SK-N-SH (cell line): ENCODE measurements around the gene MOB1A. TPM values are rescaled to one million over a fixed set of nuclear protein-coding genes. Genes with fewer than 3 reads are reported as not detected.
"Not testable (repeated sequence)": the region's sequence is repeated elsewhere in the genome, so short reads cannot be mapped to it uniquely, and the experiment has no call there.

ENCODE experiments used
- CTCF ChIA-PET: fragments of 300-600, 350-600 bp; formaldehyde crosslinking; extraction: SDS; loops from one replicate; lab custom pipeline; 2021; lab: Yijun Ruan, JAX
- POLR2A ChIA-PET: fragments of 350-600 bp; sonication (Branson Sonifier 250); formaldehyde crosslinking; extraction: SDS; loops from one replicate; lab custom pipeline; 2020; ENCODE audit warnings: antibody characterized with exemption, inconsistent platforms; lab: Yijun Ruan, JAX
- DNase-seq: peaks from one replicate; pipeline ENCODE4 v3.0.0; 2012
- H2AFZ ChIP-seq: fragments of 200-600 bp; sonication (generic); 2 replicates; pipeline ENCODE4 v1.8.1; 2016; ENCODE audit warnings: antibody characterized with exemption, mild to moderate bottlenecking, low read depth
- H3F3A ChIP-seq: fragments of 200-600 bp; sonication (generic); replicated peaks from 2 replicates; pipeline ENCODE3; 2016; ENCODE audit warnings: antibody characterized with exemption, mild to moderate bottlenecking; ENCODE audit not compliant: insufficient read depth
- H3K27ac ChIP-seq, 2 experiments: fragments of 200-500 bp in 1 of 2; fragments of 200-600 bp in 1 of 2; sonication (Bioruptor generic) in 1 of 2; sonication (generic), shearing (Covaris generic) in 1 of 2; 2 replicates each; pipeline versions ENCODE4 v1.5.1 to v1.6.1; 2014 to 2016; ENCODE audit warnings: low read depth in 2 of 2, inconsistent platforms in 1 of 2, low read length in 1 of 2, mild to moderate bottlenecking in 1 of 2, mixed read lengths in 1 of 2
- H3K27me3 ChIP-seq: fragments of 200-600 bp; sonication (generic), shearing (Covaris generic); 2 replicates; pipeline ENCODE4 v1.6.1; 2016; ENCODE audit warnings: mixed run types; ENCODE audit not compliant: insufficient read depth
- H3K36me3 ChIP-seq, 2 experiments: fragments of 200-500 bp in 1 of 2; fragments of 200-600 bp in 1 of 2; sonication (Bioruptor generic) in 1 of 2; sonication (generic) in 1 of 2; replicated peaks in 1 of 2; 2 replicates each; pipeline versions ENCODE3 to v1.5.1; 2014 to 2016; ENCODE audit warnings: low read length in 1 of 2, mild to moderate bottlenecking in 1 of 2; ENCODE audit not compliant: insufficient read depth in 2 of 2, control insufficient read depth in 1 of 2
- H3K4me1 ChIP-seq, 2 experiments: fragments of 200-500 bp in 1 of 2; fragments of 200-600 bp in 1 of 2; sonication (Bioruptor generic) in 1 of 2; sonication (generic), shearing (Covaris generic) in 1 of 2; 2 replicates each; pipeline versions ENCODE4 v1.5.1 to v1.6.1; 2014 to 2016; ENCODE audit warnings: low read depth in 1 of 2, low read length in 1 of 2, mixed run types in 1 of 2; ENCODE audit not compliant: insufficient read depth in 2 of 2, control insufficient read depth in 1 of 2
- H3K4me2 ChIP-seq: fragments of 200-600 bp; sonication (generic), shearing (Covaris generic); 2 replicates; pipeline ENCODE4 v1.6.1; 2017; ENCODE audit warnings: mixed run types
- H3K4me3 ChIP-seq, 2 experiments: fragments of 200-500 bp in 1 of 2; fragments of 200-600 bp in 1 of 2; sonication (Bioruptor generic) in 1 of 2; sonication (generic), shearing (Covaris generic) in 1 of 2; 2 replicates each; pipeline versions ENCODE4 v1.5.1 to v1.8.1; 2014 to 2016; ENCODE audit warnings: low read depth in 2 of 2, inconsistent platforms in 1 of 2, low read length in 1 of 2, mild to moderate bottlenecking in 1 of 2, mixed read lengths in 1 of 2, moderate library complexity in 1 of 2
- H3K79me2 ChIP-seq: fragments of 200-600 bp; sonication (generic); 2 replicates; pipeline ENCODE4 v1.8.1; 2017; ENCODE audit warnings: mild to moderate bottlenecking; ENCODE audit not compliant: insufficient read depth
- H3K9ac ChIP-seq: fragments of 200-600 bp; sonication (generic); 2 replicates; pipeline ENCODE4 v1.6.1; 2017; ENCODE audit warnings: mixed run types
- H3K9me2 ChIP-seq: fragments of 200-600 bp; sonication (generic); 2 replicates; pipeline ENCODE4 v1.6.1; 2017; ENCODE audit warnings: mixed run types
- H3K9me3 ChIP-seq: fragments of 200-600 bp; sonication (generic); 2 replicates; pipeline ENCODE4 v1.6.1; 2017; ENCODE audit warnings: mixed run types, mild to moderate bottlenecking, moderate library complexity
- H4K20me1 ChIP-seq: fragments of 200-600 bp; sonication (generic); 2 replicates; pipeline ENCODE4 v1.6.1; 2017; ENCODE audit warnings: mild to moderate bottlenecking, mixed run types; ENCODE audit not compliant: insufficient read depth
- CHD2 ChIP-seq: fragments of 150-350 bp; IDR thresholded peaks from 2 replicates; pipeline ENCODE4 v1.6.1; 2018; ENCODE audit warnings: low read length; ENCODE audit not compliant: partially characterized antibody
- GABPA ChIP-seq: IDR thresholded peaks from 2 replicates; pipeline ENCODE4 v1.4.0; 2012; ENCODE audit warnings: low read depth, mild to moderate bottlenecking
- RFX5 ChIP-seq: IDR thresholded peaks from 2 replicates; pipeline ENCODE4 v1.6.1; 2012; ENCODE audit warnings: mild to moderate bottlenecking, improper control_type of control experiment, low read length
- USF1 ChIP-seq: IDR thresholded peaks from 2 replicates; pipeline ENCODE4 v1.4.0; 2012; ENCODE audit warnings: low read depth, borderline replicate concordance
- YY1 ChIP-seq: IDR thresholded peaks from 2 replicates; pipeline ENCODE4 v1.4.0; 2012; ENCODE audit warnings: low read depth, mild to moderate bottlenecking
- WGBS: methylation state at CpG from one replicate; pipeline ENCODE4 v1.1.6; 2017; ENCODE audit warnings: low lambda C conversion rate; 5-methylcytosine and 5-hydroxymethylcytosine counted together
- polyA plus RNA-seq, 3 experiments: library from polyadenylated mRNA; depleted of rRNA; stranded (reverse); fragments of >200 nt; gene quantifications; 2 replicates each; pipeline ENCODE4 v1.2.3, GENCODE V29; 2012

The MOB1A gene
- polyA plus RNA-seq, 1 of the 3 experiments (the other 2 are of a cell fraction) = 15.3 TPM

DNA sequence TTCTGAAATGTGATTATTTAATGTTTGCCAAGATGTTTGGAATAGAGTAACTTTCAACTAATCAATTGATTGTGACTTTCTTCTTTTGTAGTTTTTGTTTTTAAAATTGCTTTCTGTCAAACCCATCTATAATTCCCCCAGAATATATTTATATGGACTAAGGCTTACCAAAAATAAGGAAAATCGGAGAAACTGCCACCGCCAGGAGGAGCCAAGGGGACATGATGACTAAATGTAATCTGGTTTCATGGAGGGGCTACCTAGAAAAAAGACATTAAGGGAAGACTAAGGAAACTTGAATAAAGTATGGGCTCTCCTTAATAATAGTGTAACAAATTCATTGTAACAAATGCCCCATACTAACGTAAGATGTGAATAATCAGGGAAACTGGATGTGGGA lies 50.5 kb downstream of the MOB1A start:
- WGBS = 93% methylated on average over 3 of the region's 3 CpGs
- no peaks in the 10 kb centered on the region for H3K27me3 ChIP-seq
- no peak overlapping the region; a peak in 1 of 4 replicates for H3K4me3 ChIP-seq
- no peaks in the 10 kb centered on the region for H3K9me2 ChIP-seq
- DNase-seq = no peak
- H3K4me1 ChIP-seq = no peaks in the 10 kb centered on the region
- no peaks in the 10 kb centered on the region for H3K36me3 ChIP-seq
- H3K9me3 ChIP-seq = no peaks in the 10 kb centered on the region
- no peaks in the 10 kb centered on the region for H3F3A ChIP-seq
- CTCF ChIA-PET = no interaction called here
- POLR2A ChIA-PET = no interaction called here
- H3K9ac ChIP-seq = no peak overlapping the region
- H3K27ac ChIP-seq = no peak overlapping the region
- H3K4me2 ChIP-seq = no peak overlapping the region
- no peak overlapping the region for H2AFZ ChIP-seq
- H4K20me1 ChIP-seq = no peaks in the 10 kb centered on the region
- H3K79me2 ChIP-seq = no peaks in the 10 kb centered on the region
- no peak for TF ChIP-seq CHD2
- no peak for TF ChIP-seq RFX5
- no peak for TF ChIP-seq USF1
- no peak for TF ChIP-seq GABPA
- TF ChIP-seq YY1 = no peak

- POLR2A ChIA-PET, H3K9me2 ChIP-seq, H4K20me1 ChIP-seq, H3K27ac ChIP-seq, H3K4me2 ChIP-seq, H3K36me3 ChIP-seq, H2AFZ ChIP-seq, H3K79me2 ChIP-seq, H3K4me3 ChIP-seq, DNase-seq, H3K9me3 ChIP-seq, H3K4me1 ChIP-seq, H3K9ac ChIP-seq, H3F3A ChIP-seq, H3K27me3 ChIP-seq: not testable (repeated sequence)
- CTCF ChIA-PET = interaction anchor here (3.3 kb wide), 1 partner anchor 300 kb away, joined by 10 read pairs; no protein-coding TSS in a partner anchor
- 100% methylated on average over 4 of the region's 29 CpGs for WGBS
Measured at GRCh38 chr2:74123955-74124354, 54.7 kb downstream of the MOB1A start.

GRCh38 chr2:74121846-74122245 lies 56.8 kb downstream of the MOB1A start:
- not testable (repeated sequence) for H3F3A ChIP-seq, DNase-seq, H3K9me3 ChIP-seq, H3K36me3 ChIP-seq, H3K79me2 ChIP-seq, H3K9me2 ChIP-seq, H3K4me2 ChIP-seq, H3K4me1 ChIP-seq, H3K9ac ChIP-seq, H3K27me3 ChIP-seq, H4K20me1 ChIP-seq, H2AFZ ChIP-seq, H3K27ac ChIP-seq, H3K4me3 ChIP-seq
- CTCF ChIA-PET = interaction anchor here (2.3 kb wide), 1 partner anchor 29 kb away, joined by 14 read pairs; no protein-coding TSS in a partner anchor
- POLR2A ChIA-PET = interaction anchor here (2.1 kb wide), 1 partner anchor 10 kb away, joined by 11 read pairs; no protein-coding TSS in a partner anchor
- 100% methylated on average over 1 of the region's 1 CpG for WGBS
